Measurements from ENCODE around the gene ABLIM3. TPM values are rescaled to one million over a fixed set of nuclear protein-coding genes. Genes with fewer than 3 reads are reported as not detected.
A peak's percentile ranks its signal among the peaks of the same experiment; 100 is the strongest.

Gene ABLIM3
- total RNA-seq, 1 donor from 2014 or later = 3.9 TPM

DNA sequence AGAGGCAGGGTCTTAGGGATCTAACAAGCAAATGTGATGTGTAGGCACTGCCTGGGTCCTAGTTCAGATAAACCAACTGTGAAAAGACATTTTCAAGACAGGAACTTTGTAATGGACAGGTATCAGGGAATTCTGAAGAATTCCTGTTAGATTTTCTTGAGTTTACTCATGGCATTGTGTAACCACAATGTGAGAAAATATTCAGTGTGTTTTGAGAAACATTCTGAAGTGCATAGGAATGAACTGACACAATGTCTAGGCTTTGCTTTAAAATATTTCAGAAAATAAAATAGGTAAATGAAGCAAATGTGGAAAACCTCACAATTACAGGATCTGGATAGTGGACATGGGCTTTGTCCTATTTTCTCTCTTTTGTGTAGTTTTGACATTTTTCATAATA, 115.2 kb downstream of the ABLIM3 start:
- Mint-ChIP-seq H3K4me1 (ENCODE audit: low read depth, unreplicated experiment) (peaks cover 21% of the 10 kb centered on the region), H3K36me3 (ENCODE audit: low read depth, unreplicated experiment) (peaks cover 5% of the 10 kb centered on the region), H3K4me3 (ENCODE audit: unreplicated experiment) (no peak overlapping the region), H3K9me3 (ENCODE audit: unreplicated experiment) (peaks cover 6% of the 10 kb centered on the region), H3K27ac (ENCODE audit: unreplicated experiment) (peak overlapping the region; percentile 80), H3K27me3 (ENCODE audit: low read depth, unreplicated experiment) (peaks cover 45% of the 10 kb centered on the region)
- DNase-seq (ENCODE audit: low read depth) = peak; percentile 67
- FAIRE-seq = peak; percentile 80
- Histone ChIP-seq H3K4me1 (ENCODE audit: insufficient read depth, low read length) (peaks cover 19% of the 10 kb centered on the region), H3K27me3 (ENCODE audit: insufficient read depth, low read length) (no peaks in the 10 kb centered on the region), H4K20me1 (ENCODE audit: insufficient read depth, low read length) (peaks cover 3% of the 10 kb centered on the region), H2AFZ (ENCODE audit: low read depth, low read length) (no peak overlapping the region), H3K4me2 (ENCODE audit: low read length) (peak overlapping the region; percentile 10), H3K9ac (ENCODE audit: low read length) (peak overlapping the region; percentile 16), H3K4me3 (ENCODE audit: insufficient read depth, low read depth, low read length) (no peak overlapping the region), H3K27ac (ENCODE audit: low read depth, low read length) (peak overlapping the region; percentile 68), H3K79me2 (ENCODE audit: insufficient read depth, low read length) (no peaks in the 10 kb centered on the region), H3K36me3 (ENCODE audit: insufficient read depth, low read length) (peaks cover 7% of the 10 kb centered on the region), H3K9me3 (ENCODE audit: insufficient read depth, low read depth, low read length) (no peaks in the 10 kb centered on the region)
- TF ChIP-seq, protein P1, sequence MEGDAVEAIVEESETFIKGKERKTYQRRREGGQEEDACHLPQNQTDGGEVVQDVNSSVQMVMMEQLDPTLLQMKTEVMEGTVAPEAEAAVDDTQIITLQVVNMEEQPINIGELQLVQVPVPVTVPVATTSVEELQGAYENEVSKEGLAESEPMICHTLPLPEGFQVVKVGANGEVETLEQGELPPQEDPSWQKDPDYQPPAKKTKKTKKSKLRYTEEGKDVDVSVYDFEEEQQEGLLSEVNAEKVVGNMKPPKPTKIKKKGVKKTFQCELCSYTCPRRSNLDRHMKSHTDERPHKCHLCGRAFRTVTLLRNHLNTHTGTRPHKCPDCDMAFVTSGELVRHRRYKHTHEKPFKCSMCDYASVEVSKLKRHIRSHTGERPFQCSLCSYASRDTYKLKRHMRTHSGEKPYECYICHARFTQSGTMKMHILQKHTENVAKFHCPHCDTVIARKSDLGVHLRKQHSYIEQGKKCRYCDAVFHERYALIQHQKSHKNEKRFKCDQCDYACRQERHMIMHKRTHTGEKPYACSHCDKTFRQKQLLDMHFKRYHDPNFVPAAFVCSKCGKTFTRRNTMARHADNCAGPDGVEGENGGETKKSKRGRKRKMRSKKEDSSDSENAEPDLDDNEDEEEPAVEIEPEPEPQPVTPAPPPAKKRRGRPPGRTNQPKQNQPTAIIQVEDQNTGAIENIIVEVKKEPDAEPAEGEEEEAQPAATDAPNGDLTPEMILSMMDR (IDR thresholded peaks at IDR 0.05; ENCODE audit: insufficient read depth, low read depth, low read length) = no peak
- TF ChIP-seq EZH2 (IDR thresholded peaks at IDR 0.05; ENCODE audit: insufficient read depth, low read length) = no peak

DNA sequence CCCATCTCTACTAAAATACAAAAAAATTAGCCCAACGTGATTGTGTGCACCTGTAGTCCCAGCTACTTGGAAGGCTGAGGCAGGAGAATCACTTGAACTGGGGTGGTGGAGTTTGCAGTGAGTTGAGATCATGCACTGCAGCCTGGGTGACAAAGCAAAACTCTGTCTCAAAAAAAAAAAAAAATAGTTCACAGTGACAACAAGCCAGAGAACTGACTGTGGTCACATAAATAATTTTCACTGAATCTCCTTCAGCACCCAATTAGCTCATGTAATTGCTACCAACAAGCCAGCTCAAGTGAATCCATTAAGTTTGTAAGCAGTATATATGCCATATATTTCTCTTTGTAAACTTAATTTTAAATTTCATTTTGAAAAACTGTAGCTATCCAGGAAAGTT, 115.8 kb downstream of the ABLIM3 start:
- peak overlapping the region; percentile 16 for H3K9ac ChIP-seq (ENCODE audit: low read length)
- H3K36me3 ChIP-seq (ENCODE audit: insufficient read depth, low read length) = peaks cover 2% of the 10 kb centered on the region
- Mint-ChIP-seq H3K27me3 (ENCODE audit: low read depth, unreplicated experiment) (peaks cover 45% of the 10 kb centered on the region), H3K4me1 (ENCODE audit: low read depth, unreplicated experiment) (peaks cover 24% of the 10 kb centered on the region), H3K9me3 (ENCODE audit: unreplicated experiment) (peaks cover 6% of the 10 kb centered on the region), H3K36me3 (ENCODE audit: low read depth, unreplicated experiment) (peaks cover 5% of the 10 kb centered on the region), H3K27ac (ENCODE audit: unreplicated experiment) (peak overlapping the region; percentile 80), H3K4me3 (ENCODE audit: unreplicated experiment) (no peak overlapping the region)
- TF ChIP-seq, protein P1 (IDR thresholded peaks at IDR 0.05; ENCODE audit: insufficient read depth, low read depth, low read length) = no peak
- no peak for TF ChIP-seq EZH2 (IDR thresholded peaks at IDR 0.05; ENCODE audit: insufficient read depth, low read length)
- no peaks in the 10 kb centered on the region for H3K27me3 ChIP-seq (ENCODE audit: insufficient read depth, low read length)
- no peak overlapping the region for H3K4me3 ChIP-seq (ENCODE audit: insufficient read depth, low read depth, low read length)
- H4K20me1 ChIP-seq (ENCODE audit: insufficient read depth, low read length) = peaks cover 3% of the 10 kb centered on the region
- H2AFZ ChIP-seq (ENCODE audit: low read depth, low read length) = no peak overlapping the region
- H3K79me2 ChIP-seq (ENCODE audit: insufficient read depth, low read length) = no peaks in the 10 kb centered on the region
- no peaks in the 10 kb centered on the region for H3K9me3 ChIP-seq (ENCODE audit: insufficient read depth, low read depth, low read length)
- peak overlapping the region; percentile 68 for H3K27ac ChIP-seq (ENCODE audit: low read depth, low read length)
- DNase-seq (ENCODE audit: low read depth) = no peak
- H3K4me1 ChIP-seq (ENCODE audit: insufficient read depth, low read length) = peaks cover 19% of the 10 kb centered on the region
- H3K4me2 ChIP-seq (ENCODE audit: low read length) = peak overlapping the region; percentile 7
- FAIRE-seq = no peak

- H3K4me3 Mint-ChIP-seq (ENCODE audit: unreplicated experiment) = no peak overlapping the region
- Histone ChIP-seq H3K27me3 (ENCODE audit: insufficient read depth, low read length) (no peaks in the 10 kb centered on the region), H2AFZ (ENCODE audit: low read depth, low read length) (no peak overlapping the region), H3K27ac (ENCODE audit: low read depth, low read length) (peak overlapping the region; percentile 68), H3K36me3 (ENCODE audit: insufficient read depth, low read length) (no peaks in the 10 kb centered on the region), H3K4me1 (ENCODE audit: insufficient read depth, low read length) (peaks cover 19% of the 10 kb centered on the region), H3K4me3 (ENCODE audit: insufficient read depth, low read depth, low read length) (no peak overlapping the region), H3K4me2 (ENCODE audit: low read length) (peak overlapping the region; percentile 7), H4K20me1 (ENCODE audit: insufficient read depth, low read length) (peaks cover 3% of the 10 kb centered on the region), H3K79me2 (ENCODE audit: insufficient read depth, low read length) (no peaks in the 10 kb centered on the region), H3K9ac (ENCODE audit: low read length) (peak overlapping the region; percentile 12), H3K9me3 (ENCODE audit: insufficient read depth, low read depth, low read length) (no peaks in the 10 kb centered on the region)
- peaks cover 6% of the 10 kb centered on the region for H3K9me3 Mint-ChIP-seq (ENCODE audit: unreplicated experiment)
- peak; percentile 79 for DNase-seq (ENCODE audit: low read depth)
- FAIRE-seq = peak; percentile 89
- TF ChIP-seq, protein P1 (IDR thresholded peaks at IDR 0.05; ENCODE audit: insufficient read depth, low read depth, low read length) = no peak
- TF ChIP-seq EZH2 (IDR thresholded peaks at IDR 0.05; ENCODE audit: insufficient read depth, low read length) = no peak
- peak overlapping the region; percentile 80 for H3K27ac Mint-ChIP-seq (ENCODE audit: unreplicated experiment)
- H3K4me1 Mint-ChIP-seq (ENCODE audit: low read depth, unreplicated experiment) = peaks cover 26% of the 10 kb centered on the region
- peaks cover 3% of the 10 kb centered on the region for H3K36me3 Mint-ChIP-seq (ENCODE audit: low read depth, unreplicated experiment)
- peaks cover 44% of the 10 kb centered on the region for H3K27me3 Mint-ChIP-seq (ENCODE audit: low read depth, unreplicated experiment)
Observed at GRCh38 chr5:149257889-149258705, 116.8 kb downstream of the ABLIM3 start.
